GM21526 (cell line): ENCODE measurements around the gene TMC2.
A peak's percentile ranks its signal among the peaks of the same experiment; 100 is the strongest.

Source experiments
- ATAC-seq: cut with Tn5 transposase; IDR thresholded peaks from one replicate; pipeline ENCODE4 v1.9.1; 2021; ENCODE audit warnings: moderate library complexity; ENCODE audit not compliant: unreplicated experiment, low FRiP score

TMC2 gene

DNA sequence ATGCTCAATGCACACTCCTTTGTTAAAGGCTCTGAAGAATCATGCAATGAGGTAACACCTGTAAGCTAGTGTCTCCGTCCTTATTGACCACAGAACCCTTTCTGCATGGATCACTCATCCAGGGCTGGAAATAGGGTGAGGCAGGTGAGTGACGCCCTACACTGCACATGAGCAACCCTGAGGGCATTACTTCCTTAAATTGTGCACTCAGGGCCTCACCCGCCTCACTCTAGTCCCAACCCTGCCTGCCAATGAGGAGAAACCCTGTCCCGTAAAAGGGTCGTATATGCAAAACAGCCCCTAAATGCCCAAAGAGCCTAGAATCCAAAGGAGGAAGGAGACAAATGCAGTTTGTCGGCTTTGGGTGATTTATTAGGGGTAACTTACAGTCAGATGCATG, 82.4 kb downstream of the TMC2 start:
- no peak for ATAC-seq

GRCh38 chr20:2619337-2619736, 83.0 kb downstream of the TMC2 start:
- ATAC-seq: no peak

- ATAC-seq: no peak
Measured at GRCh38 chr20:2619961-2620595, 83.7 kb downstream of the TMC2 start.

DNA sequence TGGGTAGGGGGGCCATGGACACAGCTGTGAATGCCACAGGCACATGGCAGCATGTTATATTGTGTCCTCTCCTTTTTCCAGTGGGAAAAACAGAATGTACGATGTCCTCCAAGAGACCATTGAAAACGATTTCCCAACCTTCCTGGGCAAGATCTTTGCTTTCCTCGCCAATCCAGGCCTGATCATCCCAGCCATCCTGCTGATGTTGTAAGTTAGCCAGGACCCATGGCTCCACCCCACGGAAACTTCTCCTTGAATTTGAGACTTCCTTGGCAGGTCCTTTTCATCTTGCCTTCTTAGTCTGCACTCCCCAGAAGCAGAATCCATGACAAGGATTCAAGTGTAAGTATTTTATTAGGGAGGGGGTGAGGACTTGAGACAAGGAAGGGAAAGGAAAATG, 87.8 kb downstream of the TMC2 start:
- no peak for ATAC-seq

DNA sequence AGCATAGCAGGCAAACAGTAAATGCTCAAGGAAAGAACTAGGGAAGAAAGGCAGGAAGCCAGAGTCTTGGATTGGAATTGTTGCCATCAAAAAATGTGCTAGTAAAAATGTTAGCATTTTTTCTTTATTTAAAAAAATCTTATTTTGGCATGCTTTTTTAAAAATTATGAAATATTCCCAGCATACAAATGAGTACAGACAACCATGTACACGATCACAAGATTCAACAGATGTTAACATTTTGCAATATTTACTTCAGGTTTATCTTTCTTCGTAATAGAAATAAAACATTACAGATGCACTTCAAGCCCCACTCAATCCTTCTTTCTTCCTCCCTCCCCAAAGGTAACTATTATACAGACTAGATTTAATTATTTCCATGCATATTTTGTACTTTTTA, 88.7 kb downstream of the TMC2 start:
- ATAC-seq: no peak

DNA sequence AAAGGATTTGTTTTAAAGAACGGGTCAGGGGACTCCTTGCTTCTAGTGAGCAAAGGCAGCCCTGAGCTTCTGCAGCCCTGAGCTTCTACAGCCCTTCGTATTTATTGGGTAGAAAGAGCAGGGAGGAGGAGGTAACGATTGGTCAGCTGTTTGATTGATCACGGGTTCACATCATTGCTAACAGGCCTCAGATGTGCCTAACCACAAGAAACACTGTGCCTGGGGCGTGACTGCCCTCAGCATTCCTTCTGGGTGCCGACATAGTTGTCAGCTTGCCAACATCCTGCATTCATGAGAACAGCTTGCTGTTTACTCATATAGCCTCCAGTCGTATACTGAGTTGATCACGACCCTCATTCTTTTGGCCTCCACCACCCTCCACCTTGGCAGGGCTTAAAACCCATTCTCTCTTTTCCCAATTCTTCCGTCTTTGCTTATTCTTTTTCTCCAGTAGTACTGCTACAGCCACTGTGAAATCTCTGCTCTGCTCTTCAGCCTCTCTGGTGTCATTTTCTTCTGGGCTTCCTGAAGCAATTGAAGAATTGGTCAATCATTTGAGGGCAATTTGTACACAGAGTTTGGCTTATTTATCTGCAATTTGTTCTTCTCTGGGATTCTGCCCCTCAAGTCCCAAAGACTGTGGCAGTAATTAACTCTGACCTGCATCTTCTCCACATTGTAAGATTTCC, 90.6 kb downstream of the TMC2 start:
- ATAC-seq: no peak

DNA sequence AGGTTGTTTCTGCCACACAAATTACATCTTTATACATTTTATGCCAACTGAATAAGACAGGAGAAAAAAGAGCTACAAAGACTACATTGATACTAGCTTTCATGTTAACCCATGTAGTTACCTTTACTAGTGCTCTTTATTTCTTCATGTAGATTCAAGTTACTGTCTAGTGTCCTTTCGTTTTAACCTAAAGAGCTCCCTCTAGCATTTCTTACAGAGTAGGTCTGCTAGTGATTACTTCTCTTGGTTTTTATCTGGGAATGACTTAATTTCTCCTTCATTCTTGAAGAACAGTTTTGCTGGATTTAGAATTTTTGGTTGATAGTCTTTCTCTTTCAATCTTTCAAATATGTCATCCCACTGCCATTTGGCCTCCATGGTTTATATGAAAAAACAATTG, 94.9 kb downstream of the TMC2 start:
- ATAC-seq: no peak

- no peak for ATAC-seq
Measured at GRCh38 chr20:2633381-2633780, 97.0 kb downstream of the TMC2 start.

- ATAC-seq: no peak
Measured at GRCh38 chr20:2637246-2637645, 100.9 kb downstream of the TMC2 start.

DNA sequence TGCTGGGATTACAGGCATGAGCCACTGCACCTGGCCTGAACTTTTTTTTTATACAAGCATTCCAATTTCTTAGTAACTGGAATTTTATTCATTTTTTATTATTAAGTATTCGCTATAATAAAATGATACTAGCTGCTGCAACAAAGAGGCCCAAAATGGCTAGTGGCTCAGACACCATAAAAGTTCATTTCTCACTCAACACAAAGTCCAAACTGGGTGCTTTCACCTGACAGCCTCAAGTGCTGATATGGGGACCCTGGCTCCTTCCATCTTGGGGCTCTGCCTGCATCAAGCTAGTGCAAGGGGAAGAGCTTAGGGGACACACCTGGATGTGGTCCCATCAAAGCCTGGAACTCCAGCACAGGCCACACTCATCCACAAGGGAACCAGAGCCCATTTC, 103.9 kb downstream of the TMC2 start:
- ATAC-seq: no peak

GRCh38 chr20:2640899-2641298, 104.5 kb downstream of the TMC2 start:
- no peak for ATAC-seq

GRCh38 chr20:2643708-2644107, 107.3 kb downstream of the TMC2 start:
- ATAC-seq: no peak

DNA sequence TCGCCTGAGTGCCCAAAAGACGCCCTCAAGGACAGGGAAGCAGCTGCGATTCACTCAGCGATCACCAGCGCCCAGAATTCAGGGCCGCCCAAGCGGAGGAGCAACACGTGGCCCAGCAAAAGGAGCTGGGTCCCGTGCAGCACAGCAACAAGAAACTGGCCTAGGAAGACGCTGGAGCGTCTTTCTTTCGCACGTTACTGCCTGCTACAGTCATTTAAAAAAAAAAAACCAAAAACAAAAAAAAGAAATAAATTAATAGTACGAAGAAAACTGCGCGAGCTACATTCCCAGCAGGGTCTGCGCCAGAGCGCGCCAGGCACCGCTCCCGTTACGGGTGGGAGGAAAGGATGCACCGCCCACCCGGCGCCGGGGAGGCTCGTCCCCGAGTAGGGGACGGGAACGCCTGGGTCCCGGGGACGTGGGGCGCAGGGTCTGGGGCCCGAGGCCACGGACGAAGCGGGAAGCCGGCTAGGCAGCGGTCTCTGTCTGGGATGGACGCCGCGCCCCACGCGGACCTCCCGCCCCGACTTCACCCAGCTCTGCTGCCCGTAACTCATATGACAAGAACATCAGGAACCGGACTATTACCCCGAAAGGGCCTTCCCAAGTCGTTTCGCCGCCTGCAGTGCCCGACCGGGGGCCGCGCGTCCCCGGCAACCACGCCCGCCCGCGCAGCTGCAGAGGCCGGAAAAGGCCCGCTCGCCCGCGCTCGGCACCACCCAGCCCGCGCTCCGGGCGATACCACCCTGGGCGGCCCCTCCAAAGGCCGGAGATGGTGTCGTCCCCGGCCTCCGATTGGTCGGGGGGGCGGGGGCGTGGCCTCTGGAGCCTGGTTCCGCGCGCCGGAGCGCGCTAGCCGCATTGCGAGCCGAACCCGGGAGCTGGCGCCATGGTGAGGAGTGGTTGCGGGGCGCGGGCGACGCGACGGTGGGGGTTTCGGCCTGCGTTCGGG, 115.7 kb downstream of the TMC2 start, which contains the start of gene NOP56:
TSS of gene NOP56 (plus strand) at position 861 of the 952 bp plus-strand sequence. CDS start at position 890, 29 bp downstream.
- ATAC-seq: peak; percentile 70

- peak; percentile 33 for ATAC-seq
Measured at GRCh38 chr20:2652724-2653555, 116.6 kb downstream of the TMC2 start.

GRCh38 chr20:2653556-2654383, 117.4 kb downstream of the TMC2 start:
- no peak for ATAC-seq

- no peak for ATAC-seq
Measured at GRCh38 chr20:2654384-2654822, 118.0 kb downstream of the TMC2 start.

DNA sequence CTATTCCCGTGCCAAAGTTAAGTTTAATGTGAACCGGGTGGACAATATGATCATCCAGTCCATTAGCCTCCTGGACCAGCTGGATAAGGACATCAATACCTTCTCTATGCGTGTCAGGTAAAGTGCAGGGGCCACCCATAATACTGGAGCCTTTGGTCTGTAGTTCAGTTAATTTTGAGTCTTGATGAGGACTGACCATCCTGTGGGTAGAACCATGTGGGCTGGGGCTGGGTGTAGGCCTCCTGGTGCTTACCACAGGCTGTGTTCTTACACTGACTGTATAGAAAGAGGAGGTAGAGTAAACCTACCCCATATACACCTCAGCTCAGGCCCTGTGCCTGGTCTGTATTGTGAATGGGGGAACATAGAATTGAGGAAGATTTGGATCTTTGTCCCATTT, 118.5 kb downstream of the TMC2 start:
- no peak for ATAC-seq

GRCh38 chr20:2655331-2656116, 119.2 kb downstream of the TMC2 start:
- ATAC-seq: no peak
